BLaER1 treated with 17β-estradiol and CSF1 and Interleukin-3, amounts not matched to agents 10 nM and 100 nM (cell line): Measurements from ENCODE around the gene TAL1.

Experiments used
- H3K27ac ChIP-seq, 11 experiments: shearing (Covaris generic); formaldehyde crosslinking; 2 replicates each; pipeline ENCODE4 v1.8.1; 2022
- H3K27me3 ChIP-seq, 11 experiments: shearing (Covaris generic); formaldehyde crosslinking; 2 replicates each; pipeline ENCODE4 v1.8.1; 2022
- H3K36me3 ChIP-seq, 11 experiments: shearing (Covaris generic); formaldehyde crosslinking; 2 replicates each; pipeline ENCODE4 v1.8.1; 2022
- H3K4me1 ChIP-seq, 10 experiments: shearing (Covaris generic); formaldehyde crosslinking; 2 replicates each; pipeline ENCODE4 v1.8.1; 2022
- H3K4me2 ChIP-seq, 11 experiments: shearing (Covaris generic); formaldehyde crosslinking; 2 replicates each; pipeline ENCODE4 v1.8.1; 2022
- H3K4me3 ChIP-seq, 10 experiments: shearing (Covaris generic); formaldehyde crosslinking; 2 replicates each; pipeline ENCODE4 v1.8.1; 2022
- H3K9ac ChIP-seq, 11 experiments: shearing (Covaris generic); formaldehyde crosslinking; 2 replicates each; pipeline ENCODE4 v1.8.1; 2022
- H3K9me3 ChIP-seq, 11 experiments: shearing (Covaris generic); formaldehyde crosslinking; replicated peaks in 1 of 11; 2 replicates each; pipeline ENCODE4 v1.8.1; 2022
- H4K20me1 ChIP-seq, 11 experiments: shearing (Covaris generic); formaldehyde crosslinking; 2 replicates each; pipeline ENCODE4 v1.8.1; 2022
- Cebpa-rat ChIP-seq, 11 experiments: shearing (Covaris generic); IDR thresholded peaks; 2 replicates each; pipeline ENCODE4 v1.8.1; 2022

The TAL1 gene

GRCh38 chr1:47178020-47178419 lies 54.0 kb downstream of the TAL1 start:
- peaks cover 6 to 25% (median 13%) of the 10 kb centered on the region in 10 experiments; a peak in 19 of 20 replicates for H3K4me1 ChIP-seq
- TF ChIP-seq Cebpa-rat (IDR thresholded peaks at IDR 0.05) = no peak
- H3K4me2 ChIP-seq = no peak overlapping the region
- no peaks in the 10 kb centered on the region for H3K36me3 ChIP-seq
- H3K27me3 ChIP-seq = no peaks in the 10 kb centered on the region
- H3K9ac ChIP-seq = no peak overlapping the region
- H3K27ac ChIP-seq = no peak overlapping the region
- H3K4me3 ChIP-seq = no peak overlapping the region
- no peaks in the 10 kb centered on the region for H4K20me1 ChIP-seq
- no peaks in the 10 kb centered on the region for H3K9me3 ChIP-seq

DNA sequence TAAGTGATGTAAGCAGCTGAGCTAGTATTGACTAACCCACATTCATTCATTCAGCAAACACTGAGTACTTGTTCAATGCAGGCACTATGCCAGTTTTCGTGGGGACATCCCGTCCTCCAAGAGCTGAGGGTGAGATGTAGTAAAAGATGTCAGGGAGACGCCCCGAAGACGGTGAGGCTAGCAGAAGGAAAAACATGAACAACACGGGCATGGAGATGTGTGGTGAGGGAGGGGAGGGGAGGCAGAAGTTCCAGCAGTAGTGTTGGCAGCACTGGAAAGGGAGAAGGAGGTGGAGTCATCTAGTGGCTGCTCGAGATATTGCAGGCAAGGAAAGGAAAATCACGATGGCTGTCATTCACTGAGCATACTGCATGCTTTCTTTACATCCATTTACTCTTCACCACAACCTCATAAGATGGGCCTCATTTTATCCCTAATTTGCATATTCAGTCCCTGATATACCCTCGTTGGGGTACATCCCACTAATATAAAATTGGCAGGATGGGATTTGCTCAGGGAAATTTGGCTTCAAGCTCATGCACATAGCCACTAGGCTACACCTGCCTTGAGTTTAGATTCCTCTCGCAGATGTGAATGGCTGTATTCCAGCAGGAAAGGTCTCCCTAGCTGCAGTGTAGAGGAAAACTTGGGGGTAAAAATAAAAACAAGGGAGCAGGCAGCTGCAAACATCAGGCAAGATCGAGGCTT lies 56.6 kb downstream of the TAL1 start:
- no peak overlapping the region for H3K9ac ChIP-seq
- H4K20me1 ChIP-seq = no peaks in the 10 kb centered on the region
- no peaks in the 10 kb centered on the region for H3K9me3 ChIP-seq
- no peaks in the 10 kb centered on the region for H3K36me3 ChIP-seq
- H3K4me2 ChIP-seq = peak overlapping the region in 1 of 11 experiments; percentile 37; a peak in 1 of 22 replicates
- H3K27me3 ChIP-seq = no peaks in the 10 kb centered on the region
- peaks cover 6 to 17% (median 13%) of the 10 kb centered on the region in 10 experiments; a peak in 19 of 20 replicates for H3K4me1 ChIP-seq
- no peak for TF ChIP-seq Cebpa-rat (IDR thresholded peaks at IDR 0.05)
- no peak overlapping the region for H3K27ac ChIP-seq
- no peak overlapping the region for H3K4me3 ChIP-seq

DNA sequence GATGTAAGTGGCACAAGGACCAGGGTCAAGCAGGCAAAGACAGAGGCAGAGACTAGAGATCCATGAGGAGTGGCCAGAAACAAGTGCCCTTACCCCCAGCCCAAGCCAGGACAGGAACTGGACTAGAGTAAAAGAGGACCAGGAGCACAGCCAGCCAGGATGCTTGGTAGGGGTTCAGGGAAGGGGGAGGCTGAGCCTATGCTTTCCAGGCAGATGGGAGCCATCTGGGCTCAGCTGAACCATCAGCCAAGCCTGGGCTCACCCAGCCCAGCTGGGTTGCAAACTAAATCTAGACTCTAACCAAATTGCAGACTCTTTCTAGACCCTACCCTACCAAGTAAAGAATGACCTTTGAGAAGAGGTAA lies 57.4 kb downstream of the TAL1 start:
- no peaks in the 10 kb centered on the region for H4K20me1 ChIP-seq
- no peaks in the 10 kb centered on the region for H3K36me3 ChIP-seq
- no peaks in the 10 kb centered on the region for H3K27me3 ChIP-seq
- peaks cover 2 to 12% (median 8%) of the 10 kb centered on the region in 10 experiments; a peak in 18 of 20 replicates for H3K4me1 ChIP-seq
- no peaks in the 10 kb centered on the region for H3K9me3 ChIP-seq
- H3K27ac ChIP-seq = no peak overlapping the region
- H3K4me3 ChIP-seq = no peak overlapping the region
- no peak overlapping the region for H3K4me2 ChIP-seq
- H3K9ac ChIP-seq = no peak overlapping the region
- no peak for TF ChIP-seq Cebpa-rat (IDR thresholded peaks at IDR 0.05)

- H3K9ac ChIP-seq = no peak overlapping the region
- H4K20me1 ChIP-seq = no peaks in the 10 kb centered on the region
- no peak overlapping the region for H3K4me2 ChIP-seq
- no peak overlapping the region for H3K4me3 ChIP-seq
- peaks cover 0 to 4% (median 0%) of the 10 kb centered on the region in 10 experiments; a peak in 1 of 20 replicates for H3K4me1 ChIP-seq
- H3K27me3 ChIP-seq = no peaks in the 10 kb centered on the region
- H3K9me3 ChIP-seq = no peaks in the 10 kb centered on the region
- H3K36me3 ChIP-seq = no peaks in the 10 kb centered on the region
- TF ChIP-seq Cebpa-rat (IDR thresholded peaks at IDR 0.05) = no peak
- H3K27ac ChIP-seq = no peak overlapping the region
Observed at GRCh38 chr1:47172782-47173181, 59.2 kb downstream of the TAL1 start.
